Hepatocyte (in vitro differentiated cells): ENCODE measurements around the gene SKOR2. TPM values are rescaled to one million over a fixed set of nuclear protein-coding genes. Genes with fewer than 3 reads are reported as not detected.

Experiments
- DNase-seq: peaks from one replicate; pipeline ENCODE4 v3.0.0-alpha.2; 2016; ENCODE audit warnings: low spot score
- H2AFZ ChIP-seq: fragments of 200-600 bp; sonication (generic); 2 replicates; pipeline ENCODE4 v1.6.0; 2016; ENCODE audit warnings: antibody characterized with exemption, mild to moderate bottlenecking
- H3K27ac ChIP-seq: fragments of 200-600 bp; sonication (generic); 2 replicates; pipeline ENCODE4 v1.5.1; 2016; ENCODE audit warnings: mild to moderate bottlenecking
- H3K27me3 ChIP-seq: fragments of 200-600 bp; sonication (generic); 2 replicates; pipeline ENCODE4 v1.6.1; 2016
- H3K36me3 ChIP-seq: fragments of 200-600 bp; sonication (generic); replicated peaks from 2 replicates; pipeline ENCODE4 v1.5.1; 2016; ENCODE audit warnings: low read depth; ENCODE audit not compliant: insufficient read depth
- H3K4me1 ChIP-seq: fragments of 200-600 bp; sonication (generic); 2 replicates; pipeline ENCODE4 v1.5.1; 2016; ENCODE audit warnings: mild to moderate bottlenecking, moderate library complexity; ENCODE audit not compliant: insufficient read depth
- H3K4me2 ChIP-seq: fragments of 200-600 bp; sonication (generic); 2 replicates; pipeline ENCODE4 v1.6.0; 2016
- H3K4me3 ChIP-seq: fragments of 200-600 bp; sonication (generic); 2 replicates; pipeline ENCODE4 v1.5.1; 2016; ENCODE audit warnings: mild to moderate bottlenecking
- H3K79me2 ChIP-seq: fragments of 200-600 bp; sonication (generic); 2 replicates; pipeline ENCODE4 v1.6.0; 2017; ENCODE audit warnings: mild to moderate bottlenecking
- H3K9me2 ChIP-seq: fragments of 200-600 bp; sonication (generic); replicated peaks from 2 replicates; pipeline ENCODE4 v1.6.0; 2017; ENCODE audit warnings: mild to moderate bottlenecking; ENCODE audit not compliant: insufficient read depth
- H3K9me3 ChIP-seq: fragments of 200-600 bp; sonication (generic); 2 replicates; pipeline ENCODE4 v1.5.1; 2016; ENCODE audit warnings: low read depth, mild to moderate bottlenecking
- H4K20me1 ChIP-seq: fragments of 200-600 bp; sonication (generic); 2 replicates; pipeline ENCODE4 v1.6.0; 2016; ENCODE audit warnings: mild to moderate bottlenecking; ENCODE audit not compliant: insufficient read depth, poor library complexity, severe bottlenecking
- CTCF ChIP-seq: fragments of 200-600 bp; sonication (generic); IDR thresholded peaks from 2 replicates; pipeline ENCODE4 v1.5.1; 2016; ENCODE audit warnings: antibody characterized with exemption, mild to moderate bottlenecking; ENCODE audit not compliant: poor library complexity
- EZH2 ChIP-seq: fragments of 200-600 bp; sonication (generic); IDR thresholded peaks from 2 replicates; pipeline ENCODE4 v1.6.1; 2016; ENCODE audit warnings: antibody characterized with exemption, mild to moderate bottlenecking, borderline replicate concordance
- EZH2phosphoT487 ChIP-seq: fragments of 200-600 bp; sonication (generic); IDR thresholded peaks from one replicate; pipeline ENCODE4 v1.6.1; 2018; ENCODE audit warnings: antibody characterized with exemption, mild to moderate bottlenecking, low read depth, moderate library complexity; ENCODE audit not compliant: unreplicated experiment, severe bottlenecking
- WGBS: methylation state at CpG from one replicate; pipeline ENCODE4 v1.1.6; 2016; ENCODE audit warnings: low lambda C conversion rate; ENCODE audit errors: missing lambda C conversion rate; 5-methylcytosine and 5-hydroxymethylcytosine counted together
- polyA plus RNA-seq: library from polyadenylated mRNA; unstranded; fragments of >200 nt; fragmentation: Nextera tagmentation; extraction: Ambion mirVana; gene quantifications from 2 replicates; pipeline ENCODE4 v1.2.1, GENCODE V29; 2016
- total RNA-seq: library from RNA; depleted of rRNA; stranded (reverse); fragments of >200 nt; gene quantifications from 2 replicates; pipeline ENCODE4 v1.2.3, GENCODE V29; 2014

Gene SKOR2
- total and polyA plus RNA-seq, 2 experiments from 2014 or later = not detected

GRCh38 chr18:47172476-47172875 lies 79.0 kb downstream of the SKOR2 start:
- TF ChIP-seq EZH2phosphoT487 = no peak
- no peak for TF ChIP-seq EZH2
- TF ChIP-seq CTCF = no peak
- Histone ChIP-seq H3K4me2 (no peak overlapping the region), H3K9me2 (no peaks in the 10 kb centered on the region), H3K4me1 (peaks cover 13% of the 10 kb centered on the region), H3K4me3 (no peak overlapping the region), H3K27ac (no peak overlapping the region), H3K79me2 (peaks cover 85% of the 10 kb centered on the region), H3K36me3 (no peaks in the 10 kb centered on the region), H3K9me3 (no peaks in the 10 kb centered on the region), H2AFZ (no peak overlapping the region), H3K27me3 (no peaks in the 10 kb centered on the region), H4K20me1 (peaks cover 49% of the 10 kb centered on the region)
- 90% methylated on average over 2 of the region's 2 CpGs for WGBS
- DNase-seq = no peak

GRCh38 chr18:47168913-47169312 lies 82.5 kb downstream of the SKOR2 start:
- no peak overlapping the region for H3K4me3 ChIP-seq
- H3K27me3 ChIP-seq = no peaks in the 10 kb centered on the region
- DNase-seq = no peak
- H3K36me3 ChIP-seq = no peaks in the 10 kb centered on the region
- 91% methylated on average over 1 of the region's 1 CpG for WGBS
- TF ChIP-seq EZH2phosphoT487 (no peak), CTCF (no peak), EZH2 (no peak)
- H4K20me1 ChIP-seq = peaks cover 68% of the 10 kb centered on the region
- H3K9me2 ChIP-seq = no peaks in the 10 kb centered on the region
- peaks cover 6% of the 10 kb centered on the region for H3K4me1 ChIP-seq
- H3K27ac ChIP-seq = no peak overlapping the region
- no peak overlapping the region for H3K4me2 ChIP-seq
- no peak overlapping the region for H2AFZ ChIP-seq
- H3K79me2 ChIP-seq = peaks cover 100% of the 10 kb centered on the region
- no peaks in the 10 kb centered on the region for H3K9me3 ChIP-seq

- Histone ChIP-seq H3K4me1 (peaks cover 4% of the 10 kb centered on the region), H3K4me3 (no peak overlapping the region), H3K27ac (no peak overlapping the region), H3K79me2 (peaks cover 100% of the 10 kb centered on the region), H4K20me1 (peaks cover 68% of the 10 kb centered on the region), H3K27me3 (no peaks in the 10 kb centered on the region), H3K9me3 (no peaks in the 10 kb centered on the region), H2AFZ (no peak overlapping the region), H3K36me3 (no peaks in the 10 kb centered on the region), H3K4me2 (no peak overlapping the region), H3K9me2 (no peaks in the 10 kb centered on the region)
- DNase-seq = no peak
- TF ChIP-seq EZH2phosphoT487 = no peak
- TF ChIP-seq CTCF = no peak
- TF ChIP-seq EZH2 = no peak
Measured at GRCh38 chr18:47168509-47168908, 83.0 kb downstream of the SKOR2 start.

DNA sequence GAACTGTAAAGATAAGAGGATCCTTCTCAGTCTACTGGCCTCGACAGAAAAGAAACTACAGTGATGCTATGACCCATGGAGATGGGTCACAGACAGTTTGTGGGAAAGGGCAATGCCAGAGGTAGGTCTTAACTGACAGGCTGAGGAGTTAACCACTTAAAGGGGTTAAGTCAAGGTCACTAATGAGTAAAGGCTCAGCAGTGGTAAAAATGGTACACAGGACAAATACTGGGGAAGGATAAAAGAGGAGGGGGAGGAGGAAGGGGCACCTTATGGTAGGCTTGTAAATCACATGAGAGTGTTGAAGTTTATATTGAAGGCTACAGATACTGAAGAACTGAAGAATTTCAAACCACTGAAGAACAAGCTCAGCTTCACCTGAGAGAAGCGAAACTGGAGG lies 85.2 kb downstream of the SKOR2 start:
- no peak for TF ChIP-seq EZH2
- TF ChIP-seq CTCF = no peak
- TF ChIP-seq EZH2phosphoT487 = no peak
- peaks cover 69% of the 10 kb centered on the region for H4K20me1 ChIP-seq
- 57% methylated on average over 2 of the region's 2 CpGs for WGBS
- H3K27ac ChIP-seq = no peak overlapping the region
- no peaks in the 10 kb centered on the region for H3K9me2 ChIP-seq
- no peak overlapping the region for H2AFZ ChIP-seq
- H3K4me2 ChIP-seq = no peak overlapping the region
- H3K79me2 ChIP-seq = peaks cover 100% of the 10 kb centered on the region
- H3K9me3 ChIP-seq = no peaks in the 10 kb centered on the region
- no peak overlapping the region for H3K4me3 ChIP-seq
- no peak for DNase-seq
- no peaks in the 10 kb centered on the region for H3K27me3 ChIP-seq
- no peaks in the 10 kb centered on the region for H3K36me3 ChIP-seq
- H3K4me1 ChIP-seq = peaks cover 4% of the 10 kb centered on the region
